ENCODE results near the gene CCDC83. TPM values are rescaled to one million over a fixed set of nuclear protein-coding genes. Genes with fewer than 3 reads are reported as not detected.

The CCDC83 gene
- total RNA-seq, 4 donors from 2014 or later = not detected

DNA sequence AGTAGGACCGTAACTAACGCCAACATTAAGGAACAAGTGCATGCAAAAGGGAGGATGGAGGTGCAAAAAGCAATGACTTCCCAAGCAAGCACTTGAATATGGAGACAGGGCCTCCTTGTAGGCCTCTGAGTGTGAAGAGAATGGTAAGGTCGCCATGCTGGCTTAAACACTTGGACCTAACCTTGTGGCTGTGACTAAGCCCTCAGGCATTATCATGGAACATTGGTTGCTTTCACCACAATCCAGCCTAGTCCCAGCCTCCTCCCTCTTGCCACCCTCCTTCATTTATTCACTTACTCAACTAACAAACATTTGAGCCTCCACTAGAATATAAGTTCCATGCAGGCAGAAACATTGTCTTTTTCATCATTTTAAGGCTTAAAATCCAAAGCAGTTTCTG lies 32.4 kb upstream of the CCDC83 start:
- TF ChIP-seq POLR2A (IDR thresholded peaks at IDR 0.05) = no peak
- TF ChIP-seq, protein P1, sequence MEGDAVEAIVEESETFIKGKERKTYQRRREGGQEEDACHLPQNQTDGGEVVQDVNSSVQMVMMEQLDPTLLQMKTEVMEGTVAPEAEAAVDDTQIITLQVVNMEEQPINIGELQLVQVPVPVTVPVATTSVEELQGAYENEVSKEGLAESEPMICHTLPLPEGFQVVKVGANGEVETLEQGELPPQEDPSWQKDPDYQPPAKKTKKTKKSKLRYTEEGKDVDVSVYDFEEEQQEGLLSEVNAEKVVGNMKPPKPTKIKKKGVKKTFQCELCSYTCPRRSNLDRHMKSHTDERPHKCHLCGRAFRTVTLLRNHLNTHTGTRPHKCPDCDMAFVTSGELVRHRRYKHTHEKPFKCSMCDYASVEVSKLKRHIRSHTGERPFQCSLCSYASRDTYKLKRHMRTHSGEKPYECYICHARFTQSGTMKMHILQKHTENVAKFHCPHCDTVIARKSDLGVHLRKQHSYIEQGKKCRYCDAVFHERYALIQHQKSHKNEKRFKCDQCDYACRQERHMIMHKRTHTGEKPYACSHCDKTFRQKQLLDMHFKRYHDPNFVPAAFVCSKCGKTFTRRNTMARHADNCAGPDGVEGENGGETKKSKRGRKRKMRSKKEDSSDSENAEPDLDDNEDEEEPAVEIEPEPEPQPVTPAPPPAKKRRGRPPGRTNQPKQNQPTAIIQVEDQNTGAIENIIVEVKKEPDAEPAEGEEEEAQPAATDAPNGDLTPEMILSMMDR (IDR thresholded peaks at IDR 0.05 in 4 of 5, conservative IDR thresholded peaks at IDR 0.05 in 1 of 5) = no peak
- no peak overlapping the region for H3K27ac ChIP-seq
- H3K4me3 ChIP-seq = no peak overlapping the region
- no peaks in the 10 kb centered on the region for H3K27me3 ChIP-seq
- no peaks in the 10 kb centered on the region for H3K36me3 ChIP-seq
- intact Hi-C loops (cut with DNase I; ENCODE audit: low total_unique reads) (loop anchor here (10.0 kb wide), 1 partner anchor 228 kb away; no protein-coding TSS in a partner anchor), in situ Hi-C loops (cut with MboI; ENCODE audit: low sequenced_read_pairs in 4 of 4) (no loop called here)
- DNase-seq = no peak
- H3K9me3 ChIP-seq = no peaks in the 10 kb centered on the region
- no peak for ATAC-seq
- no peaks in the 10 kb centered on the region for H3K4me1 ChIP-seq

DNA sequence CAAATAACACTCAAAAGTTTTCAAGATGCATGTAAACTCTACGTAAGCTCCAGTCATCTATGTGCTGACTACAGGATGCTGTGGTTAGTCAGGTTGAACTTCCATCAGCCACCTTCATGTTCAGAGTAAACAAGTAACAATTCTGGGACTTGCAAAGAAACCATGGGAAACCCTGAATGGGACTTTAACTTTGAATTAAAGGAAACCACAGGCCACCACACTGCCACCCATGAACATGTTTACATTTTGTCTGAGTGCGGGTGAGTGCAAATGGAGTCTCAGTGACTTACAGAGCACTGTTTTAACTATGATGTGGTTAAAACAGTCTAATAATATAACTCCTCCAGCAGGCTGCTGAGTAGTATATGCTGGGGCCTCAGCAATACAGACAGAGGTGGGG lies 31.4 kb upstream of the CCDC83 start:
- no peak for ATAC-seq
- Histone ChIP-seq H3K4me3 (no peak overlapping the region), H3K27me3 (no peaks in the 10 kb centered on the region), H3K27ac (no peak overlapping the region), H3K36me3 (no peaks in the 10 kb centered on the region), H3K4me1 (no peaks in the 10 kb centered on the region), H3K9me3 (no peaks in the 10 kb centered on the region)
- TF ChIP-seq, protein P1 (IDR thresholded peaks at IDR 0.05 in 4 of 5, conservative IDR thresholded peaks at IDR 0.05 in 1 of 5) = no peak
- no peak for TF ChIP-seq POLR2A (IDR thresholded peaks at IDR 0.05)
- in situ Hi-C loops (cut with MboI; ENCODE audit: low sequenced_read_pairs in 4 of 4) (no loop called here), intact Hi-C loops (cut with DNase I; ENCODE audit: low total_unique reads) (loop anchor here (10.0 kb wide), 1 partner anchor 229 kb away; no protein-coding TSS in a partner anchor)
- no peak for DNase-seq

DNA sequence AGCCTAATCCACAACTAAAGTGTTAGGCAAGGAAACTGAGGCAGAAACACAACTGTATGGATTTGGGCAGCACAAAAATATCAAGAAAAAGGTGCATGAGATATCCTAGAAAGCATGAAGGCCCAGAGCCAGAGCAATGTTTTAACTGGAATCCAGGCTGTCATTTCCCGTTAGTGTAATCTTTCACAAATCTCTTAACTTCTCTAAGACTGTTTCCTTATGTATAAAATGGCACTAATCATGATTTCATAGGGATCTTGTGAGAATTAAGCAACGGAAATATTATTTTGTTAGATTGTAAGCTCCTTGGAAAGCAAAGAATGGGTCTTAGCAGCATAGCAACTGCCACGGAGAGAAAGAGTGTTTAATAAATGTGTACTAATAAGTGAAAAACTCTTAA lies 29.6 kb upstream of the CCDC83 start:
- in situ Hi-C loops (cut with MboI; ENCODE audit: low sequenced_read_pairs in 4 of 4) = loop anchor here in 3 of 4 donors (25.0 kb wide), 2 partner anchors 213 to 238 kb away; no protein-coding TSS in a partner anchor
- Histone ChIP-seq H3K27ac (no peak overlapping the region), H3K27me3 (no peaks in the 10 kb centered on the region), H3K4me1 (no peaks in the 10 kb centered on the region), H3K36me3 (no peaks in the 10 kb centered on the region), H3K9me3 (no peaks in the 10 kb centered on the region), H3K4me3 (no peak overlapping the region)
- ATAC-seq (no peak), DNase-seq (no peak)
- intact Hi-C loops (cut with DNase I; ENCODE audit: low total_unique reads) = loop anchor here (10.0 kb wide), 1 partner anchor 231 kb away; no protein-coding TSS in a partner anchor
- no peak for TF ChIP-seq POLR2A (IDR thresholded peaks at IDR 0.05)
- TF ChIP-seq, protein P1 (IDR thresholded peaks at IDR 0.05 in 4 of 5, conservative IDR thresholded peaks at IDR 0.05 in 1 of 5) = no peak

DNA sequence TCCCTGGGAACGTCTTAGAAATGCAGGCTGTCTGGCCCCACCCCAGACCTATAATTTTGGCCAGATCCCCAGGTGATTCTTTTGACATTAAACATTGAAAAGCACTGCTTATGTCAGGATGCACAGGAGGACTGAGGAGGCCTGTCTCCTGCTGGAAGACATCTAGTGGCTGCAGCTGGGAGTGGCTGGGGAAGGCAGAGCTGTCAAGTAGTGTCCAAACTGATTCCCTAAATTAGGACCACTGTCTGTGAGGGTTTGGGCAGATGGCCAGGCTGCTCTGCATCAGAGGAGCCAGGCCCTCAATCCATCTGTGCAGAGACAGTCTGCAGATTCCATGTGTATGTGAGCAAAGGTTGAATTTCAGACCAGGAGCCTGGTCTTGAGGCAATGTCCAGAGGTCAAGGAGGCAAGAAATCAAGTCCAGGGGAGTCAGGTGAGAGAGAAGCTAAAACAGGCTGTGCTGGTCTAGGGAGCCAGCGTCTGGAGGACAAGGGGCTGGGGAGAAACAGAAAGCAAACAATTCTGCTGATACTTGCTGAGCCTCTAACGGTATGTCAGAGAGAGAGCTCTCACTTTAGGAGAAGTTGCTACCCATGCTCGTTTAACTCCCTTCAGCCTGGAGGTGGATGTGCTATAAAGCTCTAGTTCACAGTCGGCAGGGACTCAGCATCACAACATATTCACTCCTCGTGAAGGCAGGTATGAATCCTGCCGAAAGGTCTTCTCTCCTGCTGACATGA lies 28.9 kb upstream of the CCDC83 start:
- Histone ChIP-seq H3K27ac (no peak overlapping the region), H3K9me3 (no peaks in the 10 kb centered on the region), H3K4me1 (no peaks in the 10 kb centered on the region), H3K4me3 (no peak overlapping the region), H3K27me3 (no peaks in the 10 kb centered on the region), H3K36me3 (no peaks in the 10 kb centered on the region)
- no peak for ATAC-seq
- DNase-seq = no peak
- in situ Hi-C loops (cut with MboI; ENCODE audit: low sequenced_read_pairs in 4 of 4) = loop anchor here in 3 of 4 donors (25.0 kb wide), 2 partner anchors 214 to 239 kb away; no protein-coding TSS in a partner anchor
- intact Hi-C loops (cut with DNase I; ENCODE audit: low total_unique reads) = loop anchor here (10.0 kb wide), 1 partner anchor 231 kb away; no protein-coding TSS in a partner anchor
- no peak for TF ChIP-seq POLR2A (IDR thresholded peaks at IDR 0.05)
- TF ChIP-seq, protein P1 (IDR thresholded peaks at IDR 0.05 in 4 of 5, conservative IDR thresholded peaks at IDR 0.05 in 1 of 5) = peak in 3 of 5 experiments; percentile 11 to 51 (median 34)

Measured in gastrocnemius medialis (tissue), 4 donors.